Common myeloid progenitor, CD34-positive (primary cell): ENCODE results near the gene KCNG2.
"Not testable (repeated sequence)": the region's sequence is repeated elsewhere in the genome, so short reads cannot be mapped to it uniquely, and the experiment has no call there.

Source experiments
- CTCF ChIA-PET: fragments of 350-600 bp; sonication (Branson Sonifier 250); formaldehyde crosslinking; loops from one replicate; lab custom pipeline; 2021; ENCODE audit warnings: antibody characterized with exemption; lab: Charles Lee
- POLR2A ChIA-PET: fragments of 350-600 bp; sonication (Branson Sonifier 250); formaldehyde crosslinking; loops from one replicate; lab custom pipeline; 2021; ENCODE audit warnings: antibody characterized with exemption; lab: Charles Lee
- DNase-seq, 3 donors: peaks; one replicate each; pipeline versions ENCODE4 v3.0.0 to v3.0.0-alpha.2; 2013
- H3K27ac ChIP-seq, 2 experiments: 1 replicate in 1 of 2; 2 replicates in 1 of 2; pipeline ENCODE4 v1.7.0; 2013; ENCODE audit warnings: inconsistent platforms in 2 of 2, low read length in 2 of 2, mild to moderate bottlenecking in 2 of 2, low read depth in 1 of 2, moderate library complexity in 1 of 2; ENCODE audit not compliant: severe bottlenecking in 2 of 2, insufficient read depth in 1 of 2, poor library complexity in 1 of 2
- H3K27me3 ChIP-seq, 5 experiments: replicated peaks in 2 of 5; 1 replicate in 3 of 5; 2 replicates in 2 of 5; pipeline versions ENCODE4 v1.6.1 to v1.7.0; 2013; ENCODE audit warnings: low read length in 4 of 5, mild to moderate bottlenecking in 2 of 5, moderate library complexity in 2 of 5, inconsistent platforms in 1 of 5; ENCODE audit not compliant: insufficient read depth in 5 of 5, control insufficient read depth in 4 of 5
- H3K36me3 ChIP-seq, 4 experiments: 1 replicate in 2 of 4; 2 replicates in 2 of 4; pipeline versions ENCODE4 v1.6.1 to v1.7.0; 2013; ENCODE audit warnings: low read length in 3 of 4, control low read depth in 1 of 4, mild to moderate bottlenecking in 1 of 4; ENCODE audit not compliant: control insufficient read depth in 4 of 4, insufficient read depth in 4 of 4
- H3K4me1 ChIP-seq, 4 experiments: 1 replicate in 3 of 4; 2 replicates in 1 of 4; pipeline versions ENCODE4 v1.6.1 to v1.7.1; 2013; ENCODE audit warnings: low read length in 3 of 4, mild to moderate bottlenecking in 3 of 4, control low read depth in 1 of 4, inconsistent platforms in 1 of 4, moderate library complexity in 1 of 4; ENCODE audit not compliant: control insufficient read depth in 4 of 4, insufficient read depth in 4 of 4; ENCODE audit errors: control extremely low read depth in 1 of 4
- H3K4me3 ChIP-seq, 7 experiments: 1 replicate in 4 of 7; 2 replicates in 3 of 7; pipeline versions ENCODE4 v1.5.1 to v1.7.0; 2013; ENCODE audit warnings: mild to moderate bottlenecking in 7 of 7, low read length in 6 of 7, moderate library complexity in 6 of 7, inconsistent platforms in 2 of 7, low read depth in 2 of 7, control low read depth in 1 of 7; ENCODE audit not compliant: insufficient read depth in 4 of 7, control insufficient read depth in 1 of 7; ENCODE audit errors: extremely low read depth in 1 of 7
- H3K9me3 ChIP-seq, 5 experiments: 1 replicate in 4 of 5; 2 replicates in 1 of 5; pipeline versions ENCODE4 v1.6.1 to v1.7.1; 2013; ENCODE audit warnings: low read length in 4 of 5, mild to moderate bottlenecking in 2 of 5, inconsistent platforms in 1 of 5, low read depth in 1 of 5, moderate library complexity in 1 of 5; ENCODE audit not compliant: control insufficient read depth in 4 of 5, insufficient read depth in 2 of 5; ENCODE audit errors: control extremely low read depth in 1 of 5
- WGBS: methylation state at CpG from one replicate; pipeline ENCODE4 v1.1.5; 2013; ENCODE audit not compliant: insufficient coverage; 5-methylcytosine and 5-hydroxymethylcytosine counted together

Gene KCNG2

GRCh38 chr18:79865951-79866350 is 68.2 kb downstream of the KCNG2 start:
- DNase-seq, H3K4me1 ChIP-seq, H3K27ac ChIP-seq, H3K36me3 ChIP-seq, POLR2A ChIA-PET, CTCF ChIA-PET, H3K4me3 ChIP-seq: not testable (repeated sequence)
- 100% methylated on average over 1 of the region's 3 CpGs for WGBS
- Histone ChIP-seq H3K9me3 (peaks cover 0 to 25% (median 11%) of the 10 kb centered on the region in 5 experiments), H3K27me3 (peaks cover 0 to 39% (median 0%) of the 10 kb centered on the region in 5 experiments)

GRCh38 chr18:79866889-79867574 is 69.3 kb downstream of the KCNG2 start:
- WGBS, result 91% methylated on average over 8 of the region's 20 CpGs
- Histone ChIP-seq H3K27ac (no peak overlapping the region), H3K4me3 (no peak overlapping the region), H3K4me1 (no peaks in the 10 kb centered on the region), H3K27me3 (peaks cover 0 to 31% (median 0%) of the 10 kb centered on the region in 5 experiments), H3K36me3 (no peaks in the 10 kb centered on the region), H3K9me3 (peaks cover 0 to 18% (median 11%) of the 10 kb centered on the region in 5 experiments)
- DNase-seq, result peak in 1 of 3 donors; percentile 33
- POLR2A ChIA-PET, result no interaction called here
- CTCF ChIA-PET, result interaction anchor here (0.9 to 1.1 kb wide), 2 partner anchors 10 to 26 kb away, joined by 3 read pairs; no protein-coding TSS in a partner anchor

- Histone ChIP-seq H3K9me3 (peaks cover 0 to 12% (median 11%) of the 10 kb centered on the region in 5 experiments), H3K4me3 (no peak overlapping the region), H3K27me3 (peaks cover 0 to 24% (median 0%) of the 10 kb centered on the region in 5 experiments), H3K27ac (no peak overlapping the region), H3K4me1 (no peaks in the 10 kb centered on the region), H3K36me3 (no peaks in the 10 kb centered on the region)
- DNase-seq, result no peak
- POLR2A ChIA-PET, result interaction anchor here (0.6 kb wide), 1 partner anchor 121 kb away, joined by 3 read pairs; no protein-coding TSS in a partner anchor
- WGBS, result 93% methylated on average over 15 of the region's 16 CpGs
- CTCF ChIA-PET, result interaction anchor here (0.9 to 1.1 kb wide), 2 partner anchors 11 to 26 kb away, joined by 3 read pairs; no protein-coding TSS in a partner anchor
These were observed 69.9 kb downstream of the KCNG2 start for GRCh38 chr18:79867666-79868065.

DNA sequence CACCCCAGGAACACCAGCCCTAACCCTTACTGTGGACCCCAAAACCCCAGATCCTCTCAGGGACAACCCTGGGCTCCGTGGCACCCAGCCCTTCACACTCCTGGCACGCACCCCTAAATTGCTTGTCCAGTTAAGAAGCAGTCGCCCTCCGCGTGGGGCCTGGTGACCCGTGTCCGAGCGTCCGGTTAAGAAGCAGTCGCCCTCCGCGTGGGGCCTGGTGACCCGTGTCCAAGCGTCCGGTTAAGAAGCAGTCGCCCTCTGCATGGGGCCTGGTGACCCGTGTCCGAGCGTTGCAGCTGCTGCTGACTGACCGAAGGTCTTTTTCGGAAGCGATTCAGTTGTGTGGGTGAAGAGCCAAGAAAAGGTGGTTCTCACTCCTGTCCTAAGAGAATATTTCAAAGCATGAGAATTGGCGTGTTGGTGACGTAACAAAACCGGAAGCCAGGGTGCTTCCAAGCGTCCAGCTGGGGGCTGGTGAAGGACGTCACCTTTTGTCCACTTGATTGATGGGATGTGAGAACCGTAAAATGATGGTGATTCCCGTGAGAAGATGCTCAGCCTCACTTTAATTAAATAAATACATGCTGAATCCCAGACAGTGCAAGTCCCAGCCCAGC is 70.5 kb downstream of the KCNG2 start:
- 93% methylated on average over 28 of the region's 29 CpGs for WGBS
- ChIA-PET POLR2A (interaction anchor here (0.6 kb wide), 1 partner anchor 121 kb away, joined by 3 read pairs; no protein-coding TSS in a partner anchor), CTCF (interaction anchor here (0.9 to 1.1 kb wide), 2 partner anchors 12 to 25 kb away, joined by 3 read pairs; no protein-coding TSS in a partner anchor)

DNA sequence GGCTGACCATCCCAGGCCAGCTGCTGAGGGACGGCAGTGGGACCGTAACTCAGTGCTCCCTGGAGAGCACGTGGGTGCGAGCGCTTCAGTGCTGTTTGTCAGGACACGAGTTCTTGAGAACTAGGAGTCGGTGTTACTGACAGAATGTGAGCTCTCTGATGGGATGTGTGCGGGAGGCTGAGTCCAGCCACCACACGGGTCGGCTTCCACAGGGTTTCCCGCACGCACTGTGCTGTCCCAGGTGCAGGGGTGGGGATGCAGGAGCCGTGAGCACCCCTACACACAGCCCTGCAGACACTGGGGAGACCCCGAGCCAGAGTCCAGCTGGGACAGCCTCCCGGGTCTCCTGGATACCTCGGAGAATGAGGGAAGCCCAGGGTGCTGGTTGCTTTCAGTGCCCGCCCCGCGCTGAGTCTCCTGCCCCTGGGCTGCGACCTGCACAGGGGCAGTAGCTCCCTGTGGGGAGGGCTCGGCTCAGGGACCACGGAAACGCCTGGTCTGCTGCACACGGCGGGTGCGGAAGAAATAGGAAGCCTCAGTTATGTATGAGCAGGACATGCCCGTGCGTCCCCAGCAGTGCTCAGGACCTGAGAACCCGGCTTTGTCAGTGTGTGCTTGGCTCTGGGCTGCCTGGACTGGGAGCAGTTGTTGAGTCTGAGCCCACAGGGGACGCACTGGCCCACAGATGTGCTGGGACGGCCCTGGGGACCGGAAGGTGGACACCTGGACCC is 71.2 kb downstream of the KCNG2 start:
- H3K27me3 ChIP-seq, result peaks cover 0 to 13% (median 0%) of the 10 kb centered on the region in 5 experiments
- peaks cover 0 to 3% (median 2%) of the 10 kb centered on the region in 4 experiments for H3K4me1 ChIP-seq
- ChIA-PET POLR2A (no interaction called here), CTCF (no interaction called here)
- H3K4me3 ChIP-seq, result no peak overlapping the region
- 94% methylated on average over 28 of the region's 32 CpGs for WGBS
- peaks cover 0 to 7% (median 0%) of the 10 kb centered on the region in 5 experiments for H3K9me3 ChIP-seq
- DNase-seq, result no peak
- H3K36me3 ChIP-seq, result no peaks in the 10 kb centered on the region
- no peak overlapping the region for H3K27ac ChIP-seq

More for the DNA sequence above, 70.5 kb downstream of the KCNG2 start:
- H3K27me3 ChIP-seq, result peaks cover 0 to 18% (median 0%) of the 10 kb centered on the region in 5 experiments
- H3K36me3 ChIP-seq, result no peaks in the 10 kb centered on the region
- H3K4me3 ChIP-seq, result no peak overlapping the region
- H3K9me3 ChIP-seq, result peaks cover 0 to 7% (median 4%) of the 10 kb centered on the region in 5 experiments
- peaks cover 0 to 3% (median 2%) of the 10 kb centered on the region in 4 experiments for H3K4me1 ChIP-seq
- no peak overlapping the region for H3K27ac ChIP-seq
- no peak for DNase-seq

GRCh38 chr18:79869591-79870300 is 72.0 kb downstream of the KCNG2 start:
- WGBS, result 98% methylated on average over 28 of the region's 32 CpGs
- no peak overlapping the region for H3K27ac ChIP-seq

More at GRCh38 chr18:79869591-79870300, 72.0 kb downstream of the KCNG2 start:
- ChIA-PET POLR2A (no interaction called here), CTCF (no interaction called here)
- DNase-seq, result no peak
- H3K36me3 ChIP-seq, result no peaks in the 10 kb centered on the region
- H3K27me3 ChIP-seq, result peaks cover 0 to 8% (median 0%) of the 10 kb centered on the region in 5 experiments
- no peak overlapping the region for H3K4me3 ChIP-seq
- H3K4me1 ChIP-seq, result peaks cover 0 to 3% (median 2%) of the 10 kb centered on the region in 4 experiments
- H3K9me3 ChIP-seq, result peaks cover 0 to 7% (median 0%) of the 10 kb centered on the region in 5 experiments
